Epithelial cell of proximal tubule (primary cell): ENCODE data around the gene GINS1. TPM values are rescaled to one million over a fixed set of nuclear protein-coding genes. Genes with fewer than 3 reads are reported as not detected.

Experiments
- DNase-seq: peaks from one replicate; pipeline ENCODE4 v3.0.0-alpha.2; 2011; ENCODE audit warnings: low read depth
- H3K4me3 ChIP-seq: 2 replicates; pipeline ENCODE4 v1.5.1; 2011; ENCODE audit warnings: low read depth, mild to moderate bottlenecking, low read length
- total RNA-seq: library from RNA; depleted of rRNA; stranded (reverse); fragments of >200 nt; gene quantifications from 2 replicates; pipeline ENCODE4 v1.2.3, GENCODE V29; 2015
- TF ChIP-seq, protein P1 (sequence below): conservative IDR thresholded peaks from 2 replicates; pipeline ENCODE4 v1.5.1; 2012; ENCODE audit warnings: low read depth, mild to moderate bottlenecking, low read length

GINS1 gene
- total RNA-seq, 1 donor from 2014 or later, result 34.9 TPM

DNA sequence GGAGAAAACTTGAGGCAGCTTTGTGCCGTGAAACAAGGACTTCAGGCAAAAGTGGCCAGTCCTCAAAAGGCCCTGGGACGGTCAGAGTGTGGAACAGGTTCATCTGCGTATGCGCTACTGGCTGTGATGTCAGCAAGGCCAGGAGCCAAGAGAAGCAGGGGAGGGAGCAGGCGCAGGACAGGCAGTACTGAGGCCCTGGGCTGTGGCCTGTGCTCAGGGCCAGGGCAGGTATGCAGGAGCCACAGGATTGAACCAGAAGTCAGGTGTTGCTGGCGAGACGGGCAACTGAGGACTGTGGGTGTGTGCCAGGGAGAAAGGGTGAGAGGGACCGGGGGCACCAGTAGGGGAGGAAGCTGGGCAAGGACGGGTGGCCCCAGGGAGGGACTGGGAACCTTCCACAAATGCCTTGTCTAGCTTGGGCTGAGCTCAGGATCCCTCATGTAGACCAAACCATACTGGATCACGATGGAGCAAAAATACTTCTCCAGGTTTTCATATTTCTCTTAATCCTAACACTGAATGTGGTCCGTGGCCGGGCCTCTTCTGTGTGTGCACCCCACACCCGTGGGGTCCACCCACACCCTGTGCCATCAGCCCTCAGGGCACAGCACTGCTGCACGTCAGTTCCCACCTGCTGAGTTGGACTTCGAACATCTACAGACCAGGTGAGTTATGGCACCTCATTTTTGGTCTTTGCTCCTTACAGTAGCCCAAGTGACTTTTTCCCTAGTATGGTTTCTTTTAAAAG, 46.9 kb downstream of the GINS1 start:
- no peak overlapping the region for H3K4me3 ChIP-seq
- DNase-seq, result no peak
- TF ChIP-seq, protein P1, sequence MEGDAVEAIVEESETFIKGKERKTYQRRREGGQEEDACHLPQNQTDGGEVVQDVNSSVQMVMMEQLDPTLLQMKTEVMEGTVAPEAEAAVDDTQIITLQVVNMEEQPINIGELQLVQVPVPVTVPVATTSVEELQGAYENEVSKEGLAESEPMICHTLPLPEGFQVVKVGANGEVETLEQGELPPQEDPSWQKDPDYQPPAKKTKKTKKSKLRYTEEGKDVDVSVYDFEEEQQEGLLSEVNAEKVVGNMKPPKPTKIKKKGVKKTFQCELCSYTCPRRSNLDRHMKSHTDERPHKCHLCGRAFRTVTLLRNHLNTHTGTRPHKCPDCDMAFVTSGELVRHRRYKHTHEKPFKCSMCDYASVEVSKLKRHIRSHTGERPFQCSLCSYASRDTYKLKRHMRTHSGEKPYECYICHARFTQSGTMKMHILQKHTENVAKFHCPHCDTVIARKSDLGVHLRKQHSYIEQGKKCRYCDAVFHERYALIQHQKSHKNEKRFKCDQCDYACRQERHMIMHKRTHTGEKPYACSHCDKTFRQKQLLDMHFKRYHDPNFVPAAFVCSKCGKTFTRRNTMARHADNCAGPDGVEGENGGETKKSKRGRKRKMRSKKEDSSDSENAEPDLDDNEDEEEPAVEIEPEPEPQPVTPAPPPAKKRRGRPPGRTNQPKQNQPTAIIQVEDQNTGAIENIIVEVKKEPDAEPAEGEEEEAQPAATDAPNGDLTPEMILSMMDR, result no peak

DNA sequence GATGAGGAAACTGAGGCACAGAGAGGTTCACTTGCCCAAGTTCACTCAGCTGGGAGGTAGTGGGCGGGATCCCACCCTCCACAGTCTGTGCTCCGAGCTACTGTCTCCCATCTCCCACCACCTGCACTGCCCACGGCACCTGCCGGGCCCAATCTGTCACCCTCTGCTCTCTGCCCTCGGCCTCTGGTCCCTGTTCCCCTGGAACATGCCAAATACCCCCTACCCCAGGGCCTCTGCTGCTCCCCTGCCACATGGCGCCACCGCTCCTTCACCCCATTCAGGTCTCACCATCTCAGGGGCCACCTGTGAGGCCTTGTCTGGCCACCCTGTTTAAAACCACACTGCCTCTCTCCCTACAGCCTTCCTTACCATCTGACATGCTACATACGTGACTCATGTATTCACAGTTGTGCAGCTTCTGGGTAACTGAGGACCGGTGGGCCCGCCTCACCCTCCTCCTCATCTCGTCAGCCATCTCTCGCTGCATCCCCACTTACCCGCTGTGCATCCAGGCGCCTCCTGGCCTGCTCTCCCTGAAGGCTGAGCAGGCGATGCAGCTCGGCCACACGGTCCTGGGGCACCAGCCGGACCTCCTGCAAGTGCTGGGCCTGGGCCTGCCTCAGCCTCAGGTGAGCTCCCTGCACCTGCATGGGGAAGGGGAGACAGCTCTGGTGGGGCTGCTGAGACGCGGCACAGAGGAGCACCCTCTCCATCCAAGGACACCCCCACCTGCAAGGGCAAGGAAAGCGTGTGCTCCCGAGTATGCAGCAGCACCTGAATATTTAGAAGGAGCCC, 50.6 kb downstream of the GINS1 start:
- DNase-seq, result no peak
- H3K4me3 ChIP-seq, result no peak overlapping the region
- TF ChIP-seq, protein P1, result no peak

DNA sequence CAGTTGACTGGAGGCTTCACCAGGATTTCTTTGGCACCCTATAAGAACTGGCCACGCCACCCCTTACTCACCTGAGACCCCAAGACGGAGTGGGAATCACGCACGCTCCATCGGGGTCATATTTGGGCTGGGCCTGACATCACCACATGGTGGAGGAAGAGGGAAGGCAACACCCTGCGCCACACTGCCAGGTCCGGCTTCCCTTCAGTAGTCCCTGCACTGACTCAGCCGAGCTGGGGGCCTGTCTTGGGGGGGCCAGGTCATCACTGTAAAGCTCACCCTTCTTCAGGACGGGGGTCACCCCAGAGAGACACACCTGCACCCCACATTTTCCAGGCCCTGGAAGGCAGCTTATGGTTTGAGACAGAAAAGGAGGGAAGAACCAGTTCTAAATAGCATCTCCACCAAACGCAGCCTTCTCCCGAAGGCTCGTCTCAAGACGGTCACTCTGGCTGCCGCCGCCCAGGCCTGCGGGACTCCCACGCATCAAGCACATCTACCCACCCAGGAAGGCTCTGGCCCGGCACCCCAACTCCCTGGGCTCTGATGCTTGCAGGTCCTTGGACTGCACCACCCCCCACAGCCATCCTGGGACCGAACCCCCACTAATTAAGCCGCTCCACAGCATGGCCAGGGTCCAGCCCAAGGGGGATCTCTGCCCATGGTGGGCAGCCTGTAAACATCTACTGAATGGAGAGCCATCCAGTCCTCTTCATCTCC, 51.8 kb downstream of the GINS1 start:
- TF ChIP-seq, protein P1, result no peak
- H3K4me3 ChIP-seq, result no peak overlapping the region
- DNase-seq, result no peak

DNA sequence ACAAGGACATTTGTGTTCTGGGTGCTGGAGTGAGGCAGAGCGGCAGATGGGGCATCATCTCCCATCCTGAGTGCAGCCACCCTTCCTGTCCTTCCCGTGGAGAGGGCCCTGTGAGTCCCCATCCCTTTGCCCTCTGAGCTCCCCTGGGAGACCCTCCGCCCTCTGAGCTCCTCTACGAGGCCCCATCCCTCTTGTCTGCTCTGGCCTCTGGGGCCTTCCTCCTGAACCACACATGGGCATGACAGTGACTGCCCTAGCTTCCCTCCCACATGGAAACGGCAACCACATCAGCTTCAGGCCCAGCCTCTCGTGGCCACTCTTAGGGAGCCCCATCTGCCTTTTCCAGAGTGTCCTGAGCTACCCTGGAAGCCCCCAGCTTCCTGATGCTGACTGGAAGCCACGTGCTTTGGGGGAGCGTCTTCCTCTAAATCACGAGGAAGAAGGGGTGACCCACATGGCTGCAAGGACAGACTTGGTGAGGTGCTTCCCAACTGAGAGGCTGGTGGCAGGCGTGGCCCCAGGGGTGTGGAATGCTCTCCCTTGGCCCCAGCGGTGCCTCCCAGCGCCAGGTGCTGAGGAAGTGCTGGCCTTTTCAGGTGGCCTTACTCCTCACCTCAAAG, 52.6 kb downstream of the GINS1 start:
- no peak overlapping the region for H3K4me3 ChIP-seq
- TF ChIP-seq, protein P1, result no peak
- DNase-seq, result no peak

DNA sequence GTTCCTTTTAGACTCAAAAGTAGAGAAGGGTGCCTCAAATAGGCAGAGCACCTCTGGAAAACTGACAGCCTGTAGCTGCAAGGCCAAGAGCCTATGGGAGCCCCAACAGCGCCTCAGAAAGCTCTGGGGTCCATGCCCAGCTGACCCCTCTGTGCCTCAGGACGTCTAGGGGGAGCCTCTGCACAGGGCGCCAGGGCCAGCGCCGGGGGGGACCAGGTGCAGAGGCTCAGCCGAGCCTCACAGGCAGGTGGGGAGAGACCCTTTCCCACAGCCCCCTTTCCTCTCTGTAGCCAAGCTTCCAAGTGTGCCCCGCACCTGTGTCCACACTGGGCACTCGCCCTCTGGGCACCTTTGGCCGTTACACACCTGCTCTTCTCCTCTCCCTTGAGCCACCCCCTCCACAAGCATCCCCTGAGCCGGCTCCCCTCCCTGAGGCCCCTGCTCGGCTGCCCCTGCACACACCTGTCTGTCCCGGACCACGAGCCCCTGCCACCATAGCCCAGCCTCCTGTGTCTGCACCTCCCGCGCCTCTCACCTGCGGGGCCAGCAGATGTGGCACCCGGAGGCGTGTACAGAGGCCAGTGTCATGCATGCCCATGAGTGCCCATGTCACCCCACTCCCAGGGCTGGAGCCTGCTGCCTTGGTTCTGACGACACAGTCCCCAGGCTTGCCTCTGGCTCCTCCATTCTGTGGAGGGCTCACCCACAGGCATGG, 53.2 kb downstream of the GINS1 start:
- TF ChIP-seq, protein P1, result no peak
- no peak for DNase-seq
- H3K4me3 ChIP-seq, result no peak overlapping the region

DNA sequence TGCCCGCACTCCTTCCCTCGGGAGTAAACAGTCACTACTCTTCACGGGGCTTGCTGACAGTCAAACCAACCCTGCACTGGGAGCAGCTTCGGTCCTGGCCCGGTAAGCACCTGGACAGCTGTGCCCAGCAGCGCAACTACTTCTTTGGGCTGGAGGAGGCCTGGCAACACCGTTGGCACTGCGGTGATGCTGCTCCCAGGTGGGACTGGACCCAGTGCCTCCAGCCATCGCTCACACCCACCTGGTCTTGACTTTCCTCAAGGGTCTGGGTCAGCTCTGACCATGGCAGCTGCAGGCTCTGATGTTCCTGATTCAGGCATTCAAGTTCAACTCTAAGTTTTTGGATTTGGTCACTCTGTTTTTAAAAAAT, 53.8 kb downstream of the GINS1 start:
- TF ChIP-seq, protein P1, result no peak
- no peak overlapping the region for H3K4me3 ChIP-seq
- DNase-seq, result no peak
